Peyer's patch (tissue), 4 donors: ENCODE measurements around the gene THRB.

Experiments
- POLR2A ChIP-seq, 2 donors: fragments of 450-650 bp; IDR thresholded peaks; one replicate each; pipeline ENCODE4 v1.5.1; 2017; ENCODE audit warnings: antibody characterized with exemption in 2 of 2, mild to moderate bottlenecking in 2 of 2, moderate library complexity in 2 of 2
- TF ChIP-seq, protein P1 (sequence below), 6 experiments: fragments of 450-650 bp in 4 of 6; fragments of 200-600 bp in 2 of 6; sonication (generic) in 1 of 6; IDR thresholded peaks; one replicate each; pipeline ENCODE4 v1.5.1; 2017 to 2019; ENCODE audit warnings: antibody characterized with exemption in 6 of 6, mild to moderate bottlenecking in 3 of 6, moderate library complexity in 1 of 6

DNA sequence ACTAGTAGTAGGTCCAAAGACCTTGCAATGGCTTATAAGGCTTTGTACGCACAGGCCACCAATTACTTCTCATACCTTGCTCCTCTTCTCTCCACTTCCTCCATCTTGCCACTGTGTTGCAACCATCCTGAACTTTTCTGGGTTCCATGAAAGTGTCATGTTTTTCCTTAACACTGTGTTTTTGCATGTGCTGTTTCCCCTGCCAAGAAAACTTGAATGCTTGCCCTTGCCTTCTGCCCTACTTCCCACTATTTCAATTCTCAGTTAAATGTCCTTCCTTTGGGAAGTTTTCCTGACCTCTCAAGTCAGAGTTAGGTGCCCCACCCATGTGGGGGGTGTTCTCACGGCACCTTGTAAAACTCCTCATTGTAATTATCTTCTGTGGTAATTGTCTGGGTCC, 182.8 kb downstream of the THRB start:
- TF ChIP-seq, protein P1, sequence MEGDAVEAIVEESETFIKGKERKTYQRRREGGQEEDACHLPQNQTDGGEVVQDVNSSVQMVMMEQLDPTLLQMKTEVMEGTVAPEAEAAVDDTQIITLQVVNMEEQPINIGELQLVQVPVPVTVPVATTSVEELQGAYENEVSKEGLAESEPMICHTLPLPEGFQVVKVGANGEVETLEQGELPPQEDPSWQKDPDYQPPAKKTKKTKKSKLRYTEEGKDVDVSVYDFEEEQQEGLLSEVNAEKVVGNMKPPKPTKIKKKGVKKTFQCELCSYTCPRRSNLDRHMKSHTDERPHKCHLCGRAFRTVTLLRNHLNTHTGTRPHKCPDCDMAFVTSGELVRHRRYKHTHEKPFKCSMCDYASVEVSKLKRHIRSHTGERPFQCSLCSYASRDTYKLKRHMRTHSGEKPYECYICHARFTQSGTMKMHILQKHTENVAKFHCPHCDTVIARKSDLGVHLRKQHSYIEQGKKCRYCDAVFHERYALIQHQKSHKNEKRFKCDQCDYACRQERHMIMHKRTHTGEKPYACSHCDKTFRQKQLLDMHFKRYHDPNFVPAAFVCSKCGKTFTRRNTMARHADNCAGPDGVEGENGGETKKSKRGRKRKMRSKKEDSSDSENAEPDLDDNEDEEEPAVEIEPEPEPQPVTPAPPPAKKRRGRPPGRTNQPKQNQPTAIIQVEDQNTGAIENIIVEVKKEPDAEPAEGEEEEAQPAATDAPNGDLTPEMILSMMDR (IDR thresholded peaks at IDR 0.05): no peak
- no peak for TF ChIP-seq POLR2A (IDR thresholded peaks at IDR 0.05)
